ENCODE data around the gene RNF217. TPM values are rescaled to one million over a fixed set of nuclear protein-coding genes. Genes with fewer than 3 reads are reported as not detected.

Gene RNF217
- total and polyA plus RNA-seq, 2 of the 8 experiments (the other 6 are each of a cell fraction or from before 2014, with no cell fraction given): 2.0 to 8.9 TPM

GRCh38 chr6:125001684-125002405 lies 39.6 kb downstream of the RNF217 start:
- H3K14ac ChIP-seq (ENCODE audit: insufficient read length): no peak overlapping the region
- peaks cover 0 to 5% (median 1%) of the 10 kb centered on the region in 4 experiments; a peak in 2 of 7 replicates for H3K4me1 ChIP-seq (replicated peaks in 1 of 4; ENCODE audit: control insufficient read depth in 3 of 4, insufficient read depth in 4 of 4, low read length in 3 of 4)
- H3K56ac ChIP-seq (replicated peaks; ENCODE audit: insufficient read length, low read depth, low read length): no peak overlapping the region
- no peak overlapping the region for H2BK120ac ChIP-seq (replicated peaks; ENCODE audit: low read depth, low read length)
- H2BK20ac ChIP-seq (ENCODE audit: low read length): no peak overlapping the region
- no peak overlapping the region for H2BK5ac ChIP-seq (ENCODE audit: low read depth, low read length)
- POLR2A ChIA-PET (ENCODE audit: partially characterized antibody): interaction anchor here (1.1 kb wide), 1 partner anchor 39 kb away, joined by 3 read pairs; no protein-coding TSS in a partner anchor
- H3K23ac ChIP-seq (ENCODE audit: insufficient read length): no peak overlapping the region
- H4K20me1 ChIP-seq (replicated peaks in 1 of 2; ENCODE audit: control insufficient read depth in 1 of 2, insufficient read depth in 2 of 2, low read length in 2 of 2): no peaks in the 10 kb centered on the region
- no peak overlapping the region for H3K18ac ChIP-seq (ENCODE audit: extremely low read depth, low read length)
- no peak overlapping the region for H3K27ac ChIP-seq (ENCODE audit: low read depth, low read length)
- H3K9me3 ChIP-seq (ENCODE audit: insufficient read depth in 2 of 2, low read depth in 1 of 2, low read length in 1 of 2): no peaks in the 10 kb centered on the region
- H3K79me1 ChIP-seq (ENCODE audit: low read depth, low read length): no peaks in the 10 kb centered on the region; the same call in 1 of the 2 replicates
- H3K79me2 ChIP-seq (ENCODE audit: control insufficient read depth in 1 of 2, insufficient read depth in 2 of 2, low read length in 2 of 2): no peaks in the 10 kb centered on the region
- no peak overlapping the region for H4K5ac ChIP-seq (ENCODE audit: insufficient read length, low read depth, low read length)
- TF ChIP-seq GTF2F1 (IDR thresholded peaks at IDR 0.05; ENCODE audit: borderline replicate concordance, low read depth, low read length) (no peak), SP2 (IDR thresholded peaks at IDR 0.05; ENCODE audit: low read length) (no peak), CEBPB (IDR thresholded peaks at IDR 0.05; ENCODE audit: low read depth, low read length) (no peak), CTBP2 (IDR thresholded peaks at IDR 0.05; ENCODE audit: borderline replicate concordance, insufficient read depth, insufficient read length, low read length) (no peak), TEAD4 (IDR thresholded peaks at IDR 0.05; ENCODE audit: low read depth, low read length) (peak; percentile 31; the same call in 1 of the 2 replicates), EGR1 (IDR thresholded peaks at IDR 0.05; ENCODE audit: borderline replicate concordance, low read depth, low read length) (no peak), TBP (IDR thresholded peaks at IDR 0.05; ENCODE audit: low read depth, low read length) (no peak)
- TF ChIP-seq, protein P1, sequence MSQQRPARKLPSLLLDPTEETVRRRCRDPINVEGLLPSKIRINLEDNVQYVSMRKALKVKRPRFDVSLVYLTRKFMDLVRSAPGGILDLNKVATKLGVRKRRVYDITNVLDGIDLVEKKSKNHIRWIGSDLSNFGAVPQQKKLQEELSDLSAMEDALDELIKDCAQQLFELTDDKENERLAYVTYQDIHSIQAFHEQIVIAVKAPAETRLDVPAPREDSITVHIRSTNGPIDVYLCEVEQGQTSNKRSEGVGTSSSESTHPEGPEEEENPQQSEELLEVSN (IDR thresholded peaks at IDR 0.05): no peak
- no peak overlapping the region for H4K8ac ChIP-seq (ENCODE audit: extremely low read depth, insufficient read depth, low read length)
- no peak overlapping the region for H2AK5ac ChIP-seq (ENCODE audit: low read depth, low read length)
- no peaks in the 10 kb centered on the region for H3K27me3 ChIP-seq (replicated peaks in 1 of 4; ENCODE audit: control insufficient read depth in 3 of 4, extremely low read depth in 1 of 4, insufficient read depth in 3 of 4, low read length in 3 of 4)
- H4K91ac ChIP-seq (replicated peaks; ENCODE audit: insufficient read length, low read length): no peak overlapping the region
- no peak overlapping the region for H3K4ac ChIP-seq (replicated peaks; ENCODE audit: insufficient read length, low read depth, low read length)
- no peaks in the 10 kb centered on the region for H3K36me3 ChIP-seq (ENCODE audit: control insufficient read depth in 2 of 4, insufficient read depth in 4 of 4, low read length in 3 of 4)
- H3K4me2 ChIP-seq (ENCODE audit: insufficient read depth in 1 of 2, low read depth in 2 of 2, low read length in 2 of 2): no peak overlapping the region
- H2BK15ac ChIP-seq (ENCODE audit: low read length): no peak overlapping the region
- H2BK12ac ChIP-seq (ENCODE audit: low read depth, low read length): no peak overlapping the region
- H3K23me2 ChIP-seq (ENCODE audit: low read depth, low read length): no peaks in the 10 kb centered on the region
- H3K9ac ChIP-seq (replicated peaks in 1 of 4; ENCODE audit: extremely low read depth in 1 of 4, low read depth in 3 of 4, low read length in 3 of 4): no peak overlapping the region
- DNase-seq (ENCODE audit: low read depth in 1 of 2, low spot score in 2 of 2) (no peak), FAIRE-seq (no peak)
- no peak overlapping the region for H2AFZ ChIP-seq (ENCODE audit: low read length)
- CTCF ChIA-PET (ENCODE audit: partially characterized antibody): interaction anchor here (1.1 kb wide), 1 partner anchor 19 kb away, joined by 3 read pairs; no protein-coding TSS in a partner anchor
- no peak overlapping the region for H3K4me3 ChIP-seq (ENCODE audit: extremely low read depth in 1 of 4, insufficient read depth in 2 of 4, low read depth in 3 of 4, low read length in 4 of 4)
- 83% methylated on average over 4 of the region's 4 CpGs; no CpG with 5 or more reads in 1 of the 2 experiments for WGBS, 2 experiments (ENCODE audit: extremely low coverage in 1 of 2, insufficient coverage in 1 of 2, insufficient read length in 1 of 2, insufficient replicate concordance in 2 of 2, low coverage in 1 of 2, low lambda C conversion rate in 2 of 2, missing lambda C conversion rate in 1 of 2)

Measured in H1 (cell line).